Transverse colon (tissue), 4 donors: ENCODE measurements around the gene SLIT3. TPM values are rescaled to one million over a fixed set of nuclear protein-coding genes. Genes with fewer than 3 reads are reported as not detected.

Experiments used
- DNase-seq: peaks from one replicate; pipeline ENCODE4 v3.0.0-alpha.2; 2019
- H3K27ac ChIP-seq, 4 donors: fragments of 200-600 bp; sonication (generic); 2 replicates each; pipeline ENCODE4 v1.5.1; 2016 to 2018; ENCODE audit warnings: inconsistent platforms in 4 of 4
- H3K27me3 ChIP-seq: fragments of 200-600 bp; sonication (generic); 2 replicates; pipeline ENCODE4 v1.5.1; 2017; ENCODE audit warnings: inconsistent platforms
- H3K36me3 ChIP-seq, 4 donors: fragments of 200-600 bp; sonication (generic); 2 replicates each; pipeline ENCODE4 v1.5.1; 2017 to 2019; ENCODE audit warnings: inconsistent platforms in 4 of 4
- H3K4me1 ChIP-seq, 4 donors: fragments of 200-600 bp; sonication (generic); 2 replicates each; pipeline ENCODE4 v1.5.1; 2017 to 2020; ENCODE audit warnings: inconsistent platforms in 4 of 4
- H3K4me3 ChIP-seq, 4 donors: fragments of 200-600 bp; sonication (generic); 1 replicate in 1 of 4; 2 replicates in 3 of 4; pipeline versions ENCODE4 v1.5.1 to v1.6.1; 2017 to 2019; ENCODE audit warnings: inconsistent platforms in 4 of 4
- H3K9me3 ChIP-seq, 2 donors: fragments of 200-600 bp; sonication (generic); 2 replicates each; pipeline ENCODE4 v1.5.1; 2017 to 2019; ENCODE audit warnings: inconsistent platforms in 2 of 2
- EP300 ChIP-seq: sonication (generic); formaldehyde crosslinking; IDR thresholded peaks from one replicate; pipeline ENCODE4 v1.6.1; 2017; ENCODE audit warnings: antibody characterized with exemption, low read depth
- POLR2A ChIP-seq: fragments of 450-650 bp; IDR thresholded peaks from one replicate; pipeline ENCODE4 v1.6.1; 2016; ENCODE audit warnings: antibody characterized with exemption, mild to moderate bottlenecking, moderate library complexity
- POLR2AphosphoS5 ChIP-seq, 3 donors: sonication (generic); formaldehyde crosslinking; IDR thresholded peaks; one replicate each; pipeline ENCODE4 v1.6.1; 2016; ENCODE audit warnings: antibody characterized with exemption in 3 of 3
- whole genome bisulfite sequencing, 2 donors: methylation state at CpG; one replicate each; pipeline ENCODE4 v1.1.5; 2018; ENCODE audit warnings: low coverage in 1 of 2; 5-methylcytosine and 5-hydroxymethylcytosine counted together
- in situ Hi-C, 4 donors: fragments of 200-750 bp; cut with MboI; loops; one replicate each; pipeline versions ENCODE4 v1.15.0 to v1.15.1; 2017; ENCODE audit warnings: low sequenced_read_pairs in 3 of 4, low pct_ligation_motif_present in 1 of 4, low pct_unique_long_range_greater_than_20kb in 1 of 4
- intact Hi-C: fragments of 100-400 bp; cut with DNase I; formaldehyde crosslinking; loops from one replicate; pipeline ENCODE4 v1.15.1; 2023; ENCODE audit warnings: low total_unique reads
- total RNA-seq, 4 donors: library from RNA; depleted of rRNA; stranded (reverse); fragments of >200 nt; gene quantifications; one replicate each; pipeline ENCODE4 v1.1.0, GENCODE V29; 2016
- TF ChIP-seq, protein P1 (sequence below), 5 experiments: fragments of 200-600 bp in 3 of 5; fragments of 450-650 bp in 2 of 5; sonication (generic) in 3 of 5; IDR thresholded peaks; 1 replicate in 2 of 5; 2 replicates in 3 of 5; pipeline ENCODE4 v1.5.1; 2016 to 2017; ENCODE audit warnings: antibody characterized with exemption in 5 of 5, inconsistent platforms in 3 of 5, mild to moderate bottlenecking in 2 of 5, moderate library complexity in 1 of 5

The SLIT3 gene
- total RNA-seq, 4 donors from 2014 or later: 6.7 to 60.5 (median 9.6) TPM

DNA sequence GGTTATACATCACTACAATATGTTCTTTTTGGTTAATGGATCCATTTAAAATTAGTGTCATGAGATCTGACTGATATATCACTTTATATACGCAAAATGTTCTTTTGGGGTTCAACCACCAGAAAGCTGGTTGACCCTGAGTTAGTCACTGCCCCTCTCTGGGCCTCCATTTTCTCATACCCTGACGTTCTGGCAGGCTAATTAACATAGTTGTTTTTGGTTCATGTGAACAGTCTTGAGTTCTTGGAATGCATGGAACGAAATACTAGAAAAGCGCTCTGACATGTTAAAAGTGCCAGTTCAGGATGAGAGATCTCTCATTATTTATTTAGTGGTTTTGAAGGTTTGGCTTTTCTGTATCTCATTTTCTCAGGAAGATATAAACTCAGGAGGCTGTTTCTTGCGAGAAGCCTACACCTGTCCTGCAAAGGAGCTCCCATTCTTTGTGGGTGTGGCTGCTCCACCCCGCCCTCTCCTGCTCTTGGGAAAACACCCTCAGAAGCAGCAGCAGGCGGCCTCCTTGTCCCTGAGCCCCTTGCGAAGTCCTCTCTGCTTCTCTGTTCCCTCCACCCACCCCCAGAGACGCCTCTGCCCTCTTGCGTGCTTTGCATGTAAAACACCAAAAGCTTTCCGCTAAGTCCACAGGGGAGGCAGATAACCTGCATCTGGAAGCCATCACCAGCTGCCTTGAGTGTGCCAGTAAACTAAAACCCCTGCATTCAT is 419.4 kb downstream of the SLIT3 start:
- in situ Hi-C loops: no loop called here
- DNase-seq: no peak
- no peak overlapping the region for H3K4me3 ChIP-seq
- 52 to 56% methylated on average over 2 to 11 of the region's 11 CpGs for WGBS, 2 donors
- H3K27ac ChIP-seq: no peak overlapping the region
- TF ChIP-seq POLR2A: no peak
- no peak for TF ChIP-seq EP300
- TF ChIP-seq POLR2AphosphoS5 (IDR thresholded peaks at IDR 0.05): no peak
- TF ChIP-seq, protein P1, sequence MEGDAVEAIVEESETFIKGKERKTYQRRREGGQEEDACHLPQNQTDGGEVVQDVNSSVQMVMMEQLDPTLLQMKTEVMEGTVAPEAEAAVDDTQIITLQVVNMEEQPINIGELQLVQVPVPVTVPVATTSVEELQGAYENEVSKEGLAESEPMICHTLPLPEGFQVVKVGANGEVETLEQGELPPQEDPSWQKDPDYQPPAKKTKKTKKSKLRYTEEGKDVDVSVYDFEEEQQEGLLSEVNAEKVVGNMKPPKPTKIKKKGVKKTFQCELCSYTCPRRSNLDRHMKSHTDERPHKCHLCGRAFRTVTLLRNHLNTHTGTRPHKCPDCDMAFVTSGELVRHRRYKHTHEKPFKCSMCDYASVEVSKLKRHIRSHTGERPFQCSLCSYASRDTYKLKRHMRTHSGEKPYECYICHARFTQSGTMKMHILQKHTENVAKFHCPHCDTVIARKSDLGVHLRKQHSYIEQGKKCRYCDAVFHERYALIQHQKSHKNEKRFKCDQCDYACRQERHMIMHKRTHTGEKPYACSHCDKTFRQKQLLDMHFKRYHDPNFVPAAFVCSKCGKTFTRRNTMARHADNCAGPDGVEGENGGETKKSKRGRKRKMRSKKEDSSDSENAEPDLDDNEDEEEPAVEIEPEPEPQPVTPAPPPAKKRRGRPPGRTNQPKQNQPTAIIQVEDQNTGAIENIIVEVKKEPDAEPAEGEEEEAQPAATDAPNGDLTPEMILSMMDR (IDR thresholded peaks at IDR 0.05): no peak
- H3K36me3 ChIP-seq: no peaks in the 10 kb centered on the region
- intact Hi-C loops: no loop called here
- H3K9me3 ChIP-seq: no peaks in the 10 kb centered on the region
- no peaks in the 10 kb centered on the region for H3K27me3 ChIP-seq
- no peaks in the 10 kb centered on the region for H3K4me1 ChIP-seq

DNA sequence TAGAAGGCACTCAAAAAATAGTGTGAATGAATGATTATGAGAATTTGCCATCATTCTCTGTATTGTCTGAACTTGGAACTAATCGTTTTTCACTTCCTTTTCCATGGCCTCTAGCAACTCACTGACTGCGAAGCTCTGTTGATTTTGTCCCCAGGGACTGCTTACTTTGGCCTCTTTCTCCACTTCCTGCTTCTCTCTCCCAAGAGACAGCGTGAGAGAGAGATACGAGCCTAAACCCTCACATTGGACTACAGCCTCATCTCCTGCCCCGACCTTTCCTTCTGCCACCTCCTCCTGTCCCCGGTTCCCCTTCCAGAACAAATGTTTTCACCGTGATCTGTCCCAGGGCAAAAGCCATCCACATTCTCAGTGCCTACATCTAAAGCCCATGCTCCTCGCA is 421.0 kb downstream of the SLIT3 start:
- no peak for DNase-seq
- Histone ChIP-seq H3K36me3 (no peaks in the 10 kb centered on the region), H3K4me3 (no peak overlapping the region), H3K27me3 (no peaks in the 10 kb centered on the region), H3K9me3 (no peaks in the 10 kb centered on the region), H3K4me1 (no peaks in the 10 kb centered on the region), H3K27ac (no peak overlapping the region)
- in situ Hi-C loops (no loop called here), intact Hi-C loops (no loop called here)
- TF ChIP-seq, protein P1 (IDR thresholded peaks at IDR 0.05): no peak
- 38 to 47% methylated on average over 8 of the region's 8 CpGs for WGBS, 2 donors

DNA sequence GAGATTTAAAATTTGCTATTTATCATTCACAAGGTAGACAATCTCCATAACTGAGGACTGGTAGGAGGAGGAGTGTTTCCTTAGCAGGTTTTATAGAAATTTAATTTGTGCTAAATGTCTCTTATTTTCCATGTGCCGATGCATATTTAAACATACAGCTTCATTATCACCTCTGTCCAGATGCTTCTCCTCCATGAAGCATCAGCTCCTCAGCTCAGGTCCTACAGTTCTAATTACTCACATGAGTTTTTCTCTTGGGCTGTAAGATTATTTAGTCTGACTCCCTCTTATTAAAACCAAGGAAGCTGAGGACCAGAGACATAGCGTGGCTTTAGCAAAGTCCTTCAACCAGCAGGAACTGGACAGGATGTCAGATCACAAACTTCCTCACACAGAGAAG is 421.6 kb downstream of the SLIT3 start:
- TF ChIP-seq POLR2AphosphoS5 (IDR thresholded peaks at IDR 0.05) (no peak), POLR2A (no peak), EP300 (no peak)
- TF ChIP-seq, protein P1 (IDR thresholded peaks at IDR 0.05): no peak
- DNase-seq: no peak
- no peaks in the 10 kb centered on the region for H3K36me3 ChIP-seq
- no peaks in the 10 kb centered on the region for H3K4me1 ChIP-seq
- no peak overlapping the region for H3K4me3 ChIP-seq
- WGBS, 2 donors: 84 to 100% methylated on average over 1 to 2 of the region's 2 CpGs
- H3K27me3 ChIP-seq: no peaks in the 10 kb centered on the region
- in situ Hi-C loops: no loop called here
- no peak overlapping the region for H3K27ac ChIP-seq
- H3K9me3 ChIP-seq: no peaks in the 10 kb centered on the region
- intact Hi-C loops: no loop called here

DNA sequence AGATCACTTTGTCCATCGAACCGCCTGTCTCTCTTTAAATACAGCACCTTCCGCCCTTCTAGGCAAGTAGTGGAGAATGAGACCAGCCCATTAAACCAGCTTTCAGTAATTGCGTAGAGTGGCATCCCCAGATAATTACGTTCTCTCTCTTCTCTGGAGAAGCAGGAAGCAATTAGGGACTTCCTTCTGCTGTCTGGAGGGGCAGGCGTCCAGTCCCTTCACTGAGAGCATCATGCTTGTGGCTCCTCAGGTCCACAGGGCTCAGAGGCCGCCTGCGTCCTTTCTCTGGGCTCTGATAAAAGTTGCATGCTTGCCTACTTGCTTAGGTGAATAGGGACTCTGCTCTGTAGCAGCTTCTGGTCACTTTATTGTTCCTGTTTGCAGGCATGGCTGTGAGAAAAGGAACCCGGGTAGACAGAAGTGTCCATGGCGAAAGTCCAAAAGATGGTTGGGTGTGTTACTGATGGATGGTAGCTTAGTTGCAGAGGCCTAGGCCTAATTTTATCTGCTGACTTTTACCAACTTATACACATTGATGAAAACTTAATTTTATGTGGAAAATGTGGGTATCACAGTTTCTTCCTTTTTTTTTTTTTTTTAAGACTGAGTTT is 422.7 kb downstream of the SLIT3 start:
- Histone ChIP-seq H3K27ac (no peak overlapping the region), H3K4me1 (no peaks in the 10 kb centered on the region), H3K4me3 (no peak overlapping the region), H3K27me3 (no peaks in the 10 kb centered on the region), H3K9me3 (no peaks in the 10 kb centered on the region), H3K36me3 (no peaks in the 10 kb centered on the region)
- TF ChIP-seq, protein P1 (IDR thresholded peaks at IDR 0.05): no peak
- TF ChIP-seq POLR2A (no peak), EP300 (no peak), POLR2AphosphoS5 (IDR thresholded peaks at IDR 0.05) (no peak)
- in situ Hi-C loops (no loop called here), intact Hi-C loops (no loop called here)
- DNase-seq: no peak
- WGBS, 2 donors: 17 to 76% methylated on average over 2 to 10 of the region's 10 CpGs
